IMR-90 (cell line): ENCODE measurements around the gene LIPJ. TPM values are rescaled to one million over a fixed set of nuclear protein-coding genes. Genes with fewer than 3 reads are reported as not detected.

ENCODE experiments used
- ATAC-seq: fragments of 200-7000 bp; cut with Tn5 transposase; 2 replicates; pipeline ENCODE4 v1.9.1; 2020; ENCODE audit warnings: low read depth, mild to moderate bottlenecking, moderate library complexity
- BruUV-seq: library from RNA; stranded (reverse); fragments of 400-500 nt; replicated peaks from 2 replicates; lab custom pipeline; 2021; lab: Mats Ljungman, UMichigan
- CTCF ChIA-PET: fragments of 300-600 bp; formaldehyde crosslinking; extraction: SDS; loops from one replicate; lab custom pipeline; 2021; ENCODE audit warnings: antibody characterized with exemption; lab: Yijun Ruan, JAX
- POLR2A ChIA-PET: fragments of 300-600 bp; sonication (Branson Sonifier 250); formaldehyde crosslinking; loops from one replicate; lab custom pipeline; 2022; ENCODE audit warnings: antibody characterized with exemption; ENCODE audit not compliant: unreplicated experiment; lab: Charles Lee
- DNase-seq: peaks from one replicate; pipeline ENCODE4 v3.0.0; 2013
- H2AFZ ChIP-seq: replicated peaks from 2 replicates; pipeline ENCODE3; 2013; ENCODE audit warnings: low read length, mild to moderate bottlenecking; ENCODE audit not compliant: poor library complexity
- H2AK5ac ChIP-seq: 2 replicates; pipeline ENCODE4 v1.6.1; 2013; ENCODE audit warnings: low read depth, low read length, inconsistent platforms
- H2AK9ac ChIP-seq: replicated peaks from 2 replicates; pipeline ENCODE3; 2013; ENCODE audit warnings: mild to moderate bottlenecking, low read depth, low read length, moderate library complexity; ENCODE audit not compliant: poor library complexity
- H2BK120ac ChIP-seq: 2 replicates; pipeline ENCODE4 v1.6.1; 2013; ENCODE audit warnings: low read depth, low read length, inconsistent platforms
- H2BK15ac ChIP-seq: 3 replicates; pipeline ENCODE4 v1.6.1; 2013; ENCODE audit warnings: low read depth, low read length, inconsistent platforms
- H2BK20ac ChIP-seq: 2 replicates; pipeline ENCODE4 v1.6.1; 2013; ENCODE audit warnings: low read depth, mild to moderate bottlenecking, inconsistent platforms, low read length, moderate library complexity
- H2BK5ac ChIP-seq: 2 replicates; pipeline ENCODE4 v1.6.1; 2013; ENCODE audit warnings: mild to moderate bottlenecking, low read depth, low read length, inconsistent platforms; ENCODE audit not compliant: poor library complexity, severe bottlenecking
- H3K14ac ChIP-seq: replicated peaks from 2 replicates; pipeline ENCODE4 v1.6.1; 2013; ENCODE audit warnings: low read depth, low read length, inconsistent platforms
- H3K18ac ChIP-seq: 2 replicates; pipeline ENCODE4 v1.6.1; 2013; ENCODE audit warnings: low read depth, low read length, control low read depth
- H3K23ac ChIP-seq: 2 replicates; pipeline ENCODE4 v1.6.1; 2013; ENCODE audit warnings: low read depth, low read length, inconsistent platforms
- H3K27ac ChIP-seq: 2 replicates; pipeline ENCODE4 v1.5.1; 2013; ENCODE audit warnings: mild to moderate bottlenecking, control low read depth, low read length; ENCODE audit not compliant: insufficient read depth
- H3K27me3 ChIP-seq: 2 replicates; pipeline ENCODE4 v1.6.1; 2013; ENCODE audit warnings: low read length; ENCODE audit not compliant: control insufficient read depth, insufficient read depth
- H3K36me3 ChIP-seq: 2 replicates; pipeline ENCODE4 v1.6.1; 2013; ENCODE audit warnings: low read length, mixed read lengths; ENCODE audit not compliant: control insufficient read depth, insufficient read depth
- H3K4ac ChIP-seq: 2 replicates; pipeline ENCODE4 v1.6.1; 2013; ENCODE audit warnings: low read depth, low read length, inconsistent platforms
- H3K4me1 ChIP-seq: 2 replicates; pipeline ENCODE4 v1.6.1; 2013; ENCODE audit warnings: low read length, mixed read lengths; ENCODE audit not compliant: control insufficient read depth, insufficient read depth
- H3K4me2 ChIP-seq: 2 replicates; pipeline ENCODE4 v1.6.1; 2013; ENCODE audit warnings: low read depth, mild to moderate bottlenecking, control low read depth, low read length, moderate library complexity
- H3K4me3 ChIP-seq: 2 replicates; pipeline ENCODE4 v1.5.1; 2013; ENCODE audit warnings: low read depth, mild to moderate bottlenecking, control low read depth, low read length, moderate library complexity; ENCODE audit not compliant: insufficient read depth
- H3K56ac ChIP-seq: 2 replicates; pipeline ENCODE4 v1.6.1; 2013; ENCODE audit warnings: low read length, inconsistent platforms; ENCODE audit not compliant: insufficient read depth; ENCODE audit errors: extremely low read depth
- H3K79me1 ChIP-seq, 2 experiments: 2 replicates each; pipeline ENCODE4 v1.6.1; 2013; ENCODE audit warnings: low read length in 2 of 2, inconsistent platforms in 1 of 2, low read depth in 1 of 2
- H3K9ac ChIP-seq: 2 replicates; pipeline ENCODE4 v1.6.1; 2013; ENCODE audit warnings: low read depth, low read length, control low read depth
- H3K9me1 ChIP-seq: 2 replicates; pipeline ENCODE4 v1.6.1; 2013; ENCODE audit warnings: low read length, inconsistent platforms; ENCODE audit not compliant: insufficient read depth
- H3K9me3 ChIP-seq: 2 replicates; pipeline ENCODE4 v1.6.1; 2013; ENCODE audit warnings: low read length; ENCODE audit not compliant: control insufficient read depth, insufficient read depth
- H4K20me1 ChIP-seq: 2 replicates; pipeline ENCODE4 v1.6.1; 2013; ENCODE audit warnings: low read length, inconsistent platforms; ENCODE audit not compliant: insufficient read depth
- H4K5ac ChIP-seq: 2 replicates; pipeline ENCODE4 v1.6.1; 2013; ENCODE audit warnings: mild to moderate bottlenecking, low read depth, low read length, control low read depth
- H4K8ac ChIP-seq, 2 experiments: 2 replicates each; pipeline ENCODE4 v1.6.1; 2013; ENCODE audit warnings: low read depth in 2 of 2, low read length in 2 of 2, control low read depth in 1 of 2, inconsistent platforms in 1 of 2
- H4K91ac ChIP-seq: 2 replicates; pipeline ENCODE4 v1.6.1; 2013; ENCODE audit warnings: low read depth, low read length, inconsistent platforms; ENCODE audit not compliant: insufficient read depth
- CEBPB ChIP-seq: IDR thresholded peaks from 2 replicates; pipeline ENCODE4 v1.6.1; 2012; ENCODE audit warnings: low read depth, low read length, improper control_type of control experiment
- CHD1 ChIP-seq: IDR thresholded peaks from 2 replicates; pipeline ENCODE4 v1.6.1; 2012; ENCODE audit warnings: low read depth, low read length, improper control_type of control experiment
- ELK1 ChIP-seq: fragments of 150-350 bp; IDR thresholded peaks from 2 replicates; pipeline ENCODE4 v1.6.1; 2016; ENCODE audit warnings: low read depth, mild to moderate bottlenecking, low read length, moderate library complexity, borderline replicate concordance
- RAD21 ChIP-seq: IDR thresholded peaks from 2 replicates; pipeline ENCODE4 v1.6.1; 2012; ENCODE audit warnings: low read length, improper control_type of control experiment
- SMC3 ChIP-seq: fragments of 150-350 bp; IDR thresholded peaks from 2 replicates; pipeline ENCODE4 v1.6.1; 2016; ENCODE audit warnings: low read depth, mild to moderate bottlenecking, antibody characterized with exemption, low read length, moderate library complexity
- WGBS, 2 experiments: methylation state at CpG; one replicate each; pipeline versions ENCODE4 v1.1.5 to v1.1.7; 2013; ENCODE audit warnings: missing lambda C conversion rate in 2 of 2; ENCODE audit not compliant: insufficient read length in 1 of 2; ENCODE audit errors: extremely low coverage in 2 of 2; 5-methylcytosine and 5-hydroxymethylcytosine counted together
- dilution Hi-C: fragments of 300-500 bp; cut with HindIII; formaldehyde crosslinking; loops from one replicate; pipeline ENCODE4 v1.14.3; 2018; ENCODE audit warnings: low sequenced_read_pairs; ENCODE audit not compliant: unreplicated experiment
- in situ Hi-C: fragments of 300-500 bp; cut with MboI; formaldehyde crosslinking; loops from 3 replicates; pipeline ENCODE4 v1.14.3; 2019; ENCODE audit warnings: low sequenced_read_pairs, inconsistent platforms, mixed read lengths
- intact Hi-C: fragments of 100-400 bp; cut with micrococcal nuclease; formaldehyde crosslinking; loops from 2 replicates; pipeline ENCODE4 v1.10.0; 2022
- polyA plus RNA-seq, 3 experiments: library from polyadenylated mRNA; depleted of rRNA; stranded (reverse); fragments of >200 nt; gene quantifications; 2 replicates each; pipeline ENCODE4 v1.2.3, GENCODE V29; 2012; ENCODE audit warnings: low replicate concordance in 1 of 3
- total RNA-seq: library from RNA; depleted of rRNA; stranded (reverse); fragments of >200 nt; gene quantifications from 2 replicates; pipeline ENCODE4 v1.2.3, GENCODE V29; 2012

Gene LIPJ
- total and polyA plus RNA-seq, 2 of the 4 experiments (the other 2 are of a cell fraction) = not detected

GRCh38 chr10:88545359-88545758, 41.2 kb upstream of the LIPJ start:
- H3K9me1 ChIP-seq = no peaks in the 10 kb centered on the region
- DNase-seq (no peak), ATAC-seq (no peak)
- no peak overlapping the region for H4K91ac ChIP-seq
- no peak overlapping the region for H4K8ac ChIP-seq
- WGBS, 2 experiments = no CpG with 5 or more reads among the region's 4 CpGs
- no peak overlapping the region for H2BK15ac ChIP-seq
- POLR2A ChIA-PET = no interaction called here
- no TSS peak for BruUV-seq
- H3K36me3 ChIP-seq = no peaks in the 10 kb centered on the region
- no peak overlapping the region for H2BK20ac ChIP-seq
- no peak overlapping the region for H2AK9ac ChIP-seq
- in situ Hi-C loops (no loop called here), intact Hi-C loops (no loop called here), dilution Hi-C loops (no loop called here)
- no peak overlapping the region for H3K14ac ChIP-seq
- H3K18ac ChIP-seq = no peak overlapping the region
- H3K9ac ChIP-seq = no peak overlapping the region
- H3K23ac ChIP-seq = no peak overlapping the region
- H3K4me3 ChIP-seq = no peak overlapping the region
- no peaks in the 10 kb centered on the region for H3K9me3 ChIP-seq
- H3K4me1 ChIP-seq = no peaks in the 10 kb centered on the region
- no peak overlapping the region for H2BK120ac ChIP-seq
- no peak overlapping the region for H2AFZ ChIP-seq
- CTCF ChIA-PET = no interaction called here
- TF ChIP-seq RAD21 (no peak), CEBPB (no peak), SMC3 (no peak), CHD1 (no peak), ELK1 (no peak)
- H3K27ac ChIP-seq = no peak overlapping the region
- H4K20me1 ChIP-seq = no peaks in the 10 kb centered on the region
- H3K4me2 ChIP-seq = no peak overlapping the region
- no peak overlapping the region for H2AK5ac ChIP-seq
- no peak overlapping the region for H4K5ac ChIP-seq
- H3K27me3 ChIP-seq = no peaks in the 10 kb centered on the region; the same call in 1 of the 2 replicates
- H3K4ac ChIP-seq = no peak overlapping the region
- H2BK5ac ChIP-seq = no peak overlapping the region
- no peak overlapping the region for H3K56ac ChIP-seq
- no peaks in the 10 kb centered on the region for H3K79me1 ChIP-seq
